ENCODE data around the gene CLK3.
"Not testable (repeated sequence)": the region's sequence is repeated elsewhere in the genome, so short reads cannot be mapped to it uniquely, and the experiment has no call there.

DNA sequence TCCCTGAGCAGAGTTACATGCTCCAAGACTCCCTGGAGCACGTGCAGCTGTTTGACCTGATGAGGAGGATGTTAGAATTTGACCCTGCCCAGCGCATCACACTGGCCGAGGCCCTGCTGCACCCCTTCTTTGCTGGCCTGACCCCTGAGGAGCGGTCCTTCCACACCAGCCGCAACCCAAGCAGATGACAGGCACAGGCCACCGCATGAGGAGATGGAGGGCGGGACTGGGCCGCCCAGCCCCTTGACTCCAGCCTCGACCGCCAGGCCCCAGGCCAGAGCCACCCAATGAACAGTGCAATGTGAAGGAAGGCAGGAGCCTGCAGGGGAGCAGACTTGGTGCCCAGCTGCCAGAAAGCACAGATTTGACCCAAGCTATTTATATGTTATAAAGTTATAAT lies 14.1 kb downstream of the CLK3 start:
- not testable (repeated sequence) for TF ChIP-seq SMC3 (IDR thresholded peaks at IDR 0.05; ENCODE audit: low read depth, low read length); GABPA (IDR thresholded peaks at IDR 0.05; ENCODE audit: low read depth); RFX5 (IDR thresholded peaks at IDR 0.05; ENCODE audit: low read length); FOXM1 (IDR thresholded peaks at IDR 0.05; ENCODE audit: low read depth); TCF12 (IDR thresholded peaks at IDR 0.05)
- TF ChIP-seq, protein P1, sequence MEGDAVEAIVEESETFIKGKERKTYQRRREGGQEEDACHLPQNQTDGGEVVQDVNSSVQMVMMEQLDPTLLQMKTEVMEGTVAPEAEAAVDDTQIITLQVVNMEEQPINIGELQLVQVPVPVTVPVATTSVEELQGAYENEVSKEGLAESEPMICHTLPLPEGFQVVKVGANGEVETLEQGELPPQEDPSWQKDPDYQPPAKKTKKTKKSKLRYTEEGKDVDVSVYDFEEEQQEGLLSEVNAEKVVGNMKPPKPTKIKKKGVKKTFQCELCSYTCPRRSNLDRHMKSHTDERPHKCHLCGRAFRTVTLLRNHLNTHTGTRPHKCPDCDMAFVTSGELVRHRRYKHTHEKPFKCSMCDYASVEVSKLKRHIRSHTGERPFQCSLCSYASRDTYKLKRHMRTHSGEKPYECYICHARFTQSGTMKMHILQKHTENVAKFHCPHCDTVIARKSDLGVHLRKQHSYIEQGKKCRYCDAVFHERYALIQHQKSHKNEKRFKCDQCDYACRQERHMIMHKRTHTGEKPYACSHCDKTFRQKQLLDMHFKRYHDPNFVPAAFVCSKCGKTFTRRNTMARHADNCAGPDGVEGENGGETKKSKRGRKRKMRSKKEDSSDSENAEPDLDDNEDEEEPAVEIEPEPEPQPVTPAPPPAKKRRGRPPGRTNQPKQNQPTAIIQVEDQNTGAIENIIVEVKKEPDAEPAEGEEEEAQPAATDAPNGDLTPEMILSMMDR (IDR thresholded peaks at IDR 0.05) = not testable (repeated sequence)

Data from SK-N-SH (cell line).